ENCODE data around the gene TMEM132A.

The TMEM132A gene

GRCh38 chr11:60924110-60924905, at the start of gene TMEM132A:
Gene TMEM132A (plus strand): TSS chr11:60924460. CDS start chr11:60924634, 174 bp downstream.
- no peak for TF ChIP-seq CTCF (conservative IDR thresholded peaks at IDR 0.05; ENCODE audit: low read depth, low read length)
- peak within 1 kb of the TSS; percentile 66 for H3K4me3 ChIP-seq (ENCODE audit: low read depth, low read length)
- peak; percentile 56 for DNase-seq (ENCODE audit: low read depth)

- TF ChIP-seq CTCF (conservative IDR thresholded peaks at IDR 0.05; ENCODE audit: low read depth, low read length): no peak
- no peak overlapping the region for H3K4me3 ChIP-seq (ENCODE audit: low read depth, low read length)
- DNase-seq (ENCODE audit: low read depth): no peak
Observed at GRCh38 chr11:60875366-60876167, 48.7 kb upstream of the TMEM132A start.

- no peak for DNase-seq (ENCODE audit: low read depth)
- no peak overlapping the region for H3K4me3 ChIP-seq (ENCODE audit: low read depth, low read length)
- no peak for TF ChIP-seq CTCF (conservative IDR thresholded peaks at IDR 0.05; ENCODE audit: low read depth, low read length)
Observed at GRCh38 chr11:60876168-60876485, 48.1 kb upstream of the TMEM132A start.

- H3K4me3 ChIP-seq (ENCODE audit: low read depth, low read length): no peak overlapping the region
- DNase-seq (ENCODE audit: low read depth): no peak
- no peak for TF ChIP-seq CTCF (conservative IDR thresholded peaks at IDR 0.05; ENCODE audit: low read depth, low read length)
Observed at GRCh38 chr11:60878245-60879101, 45.8 kb upstream of the TMEM132A start.

GRCh38 chr11:60879104-60879503, 45.2 kb upstream of the TMEM132A start:
- TF ChIP-seq CTCF (conservative IDR thresholded peaks at IDR 0.05; ENCODE audit: low read depth, low read length): no peak
- no peak for DNase-seq (ENCODE audit: low read depth)

GRCh38 chr11:60879971-60880588, 44.2 kb upstream of the TMEM132A start:
- no peak for DNase-seq (ENCODE audit: low read depth)
- TF ChIP-seq CTCF (conservative IDR thresholded peaks at IDR 0.05; ENCODE audit: low read depth, low read length): no peak
- no peak overlapping the region for H3K4me3 ChIP-seq (ENCODE audit: low read depth, low read length)

More at GRCh38 chr11:60879104-60879503, 45.2 kb upstream of the TMEM132A start:
- H3K4me3 ChIP-seq (ENCODE audit: low read depth, low read length): no peak overlapping the region

Data from choroid plexus epithelial cell (primary cell).